Activated CD8-positive, alpha-beta memory T cell treated with anti-CD3 and anti-CD28 coated beads, Interleukin-2, amount 50 U/mL, for 24 hours (primary cell): ENCODE measurements around the gene SCN4B.
"Not testable (repeated sequence)": the region's sequence is repeated elsewhere in the genome, so short reads cannot be mapped to it uniquely, and the experiment has no call there.

Experiments
- DNase-seq: peaks from one replicate; pipeline ENCODE4 v3.0.0-alpha.2; 2020; ENCODE audit errors: extremely low read depth

The SCN4B gene

GRCh38 chr11:118152552-118153471 is at the start of gene SCN4B:
Gene SCN4B, minus strand, starts transcription at chr11:118152823. Its CDS starts 150 bp downstream, at chr11:118152673.
- DNase-seq = no peak

GRCh38 chr11:118201966-118202365 is 49.3 kb upstream of the SCN4B start:
- no peak for DNase-seq

DNA sequence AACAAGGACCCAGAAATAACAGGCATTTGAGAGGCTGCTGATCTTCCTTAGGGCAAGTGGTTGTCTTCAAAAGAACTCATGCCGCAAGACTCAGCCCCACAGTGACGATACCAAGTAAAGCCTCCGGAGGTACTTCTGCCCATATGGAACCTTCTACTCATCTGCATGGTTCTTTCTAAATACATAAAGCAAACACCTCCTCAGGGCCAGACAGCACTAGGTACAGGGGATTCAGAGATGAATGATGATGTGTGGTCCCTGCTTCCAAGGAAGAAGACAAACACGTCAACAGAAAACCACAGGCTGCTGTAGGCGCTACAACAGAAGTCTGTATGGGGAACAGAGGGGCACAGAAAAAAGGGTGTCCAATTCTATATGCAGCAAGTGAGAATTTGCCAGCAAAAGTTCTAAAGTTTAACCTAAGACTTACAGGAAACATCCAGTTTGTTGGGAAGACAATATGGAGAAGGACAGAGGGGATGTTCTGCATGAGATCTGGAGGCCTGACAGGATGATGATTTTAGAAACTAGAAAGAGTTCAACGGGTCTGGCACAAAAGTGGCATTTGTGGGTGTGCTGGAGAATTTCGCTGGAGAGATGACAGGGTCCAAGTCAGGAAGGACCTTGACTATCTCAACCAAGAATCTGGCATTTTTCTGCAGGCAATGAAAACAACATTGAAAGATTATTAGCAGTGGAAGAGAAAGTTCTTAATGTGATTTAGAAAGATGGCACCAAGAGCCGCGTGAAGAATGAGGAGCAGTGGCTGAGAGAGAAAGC is 48.5 kb upstream of the SCN4B start:
- peak; percentile 28 for DNase-seq

GRCh38 chr11:118200497-118200896 is 47.9 kb upstream of the SCN4B start:
- DNase-seq = no peak

DNA sequence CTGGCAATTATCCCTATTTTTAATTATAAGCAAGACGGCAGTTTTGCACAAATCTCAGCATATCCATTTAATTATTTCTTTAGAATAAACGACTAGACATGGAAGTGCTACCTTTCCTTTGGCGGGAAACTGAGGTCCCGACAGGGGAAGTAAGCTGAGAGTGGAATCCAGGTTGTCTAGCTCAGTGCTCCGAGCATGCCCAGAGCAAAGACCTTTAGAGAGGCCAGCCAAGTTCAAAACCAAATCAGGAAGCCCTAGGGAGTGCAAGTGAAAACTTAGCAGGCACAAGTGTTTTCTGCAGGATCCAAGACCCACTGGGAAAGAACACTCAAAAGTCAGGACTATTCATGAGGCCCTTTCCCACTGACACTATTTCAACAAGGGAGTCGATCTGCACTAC is 46.5 kb upstream of the SCN4B start:
- DNase-seq = no peak

GRCh38 chr11:118198370-118198769 is 45.7 kb upstream of the SCN4B start:
- peak; percentile 72 for DNase-seq

DNA sequence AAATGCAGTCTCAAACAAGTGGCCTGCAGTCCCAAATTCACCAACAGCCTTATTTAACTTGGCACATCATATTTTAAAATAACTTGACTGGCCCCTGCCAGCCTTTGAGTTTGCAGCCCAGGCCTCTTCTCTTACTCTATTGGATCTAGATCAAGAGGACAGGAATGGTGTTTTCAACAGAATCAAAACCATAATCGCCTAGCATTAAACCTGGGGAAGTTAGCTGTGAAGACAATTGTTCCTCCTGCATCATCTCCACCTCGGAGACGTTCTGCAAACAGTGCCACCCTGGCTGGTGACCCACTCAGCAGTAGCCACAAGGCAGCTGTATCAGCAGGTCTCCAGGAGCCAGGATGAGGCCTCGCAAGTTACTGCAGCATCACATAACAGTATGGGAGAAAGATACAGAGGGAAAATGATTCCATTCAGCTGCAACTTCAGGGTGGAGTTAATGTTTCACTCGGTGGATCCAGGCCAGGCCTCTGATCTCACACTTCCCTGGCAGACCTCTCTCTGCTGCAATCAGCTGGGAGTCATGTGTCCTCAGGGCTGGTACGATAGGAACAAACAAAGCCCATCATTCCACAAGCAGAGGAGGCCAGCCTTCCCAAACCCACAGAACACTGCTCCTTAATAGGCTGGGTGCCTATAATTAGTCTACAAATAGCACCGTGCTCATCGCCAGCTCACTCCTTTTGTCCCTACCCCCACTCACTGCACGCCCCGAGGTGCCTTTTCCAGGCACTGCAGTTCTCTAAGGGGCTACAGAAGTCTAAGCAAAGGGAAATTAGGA is 42.4 kb upstream of the SCN4B start:
- no peak for DNase-seq

DNA sequence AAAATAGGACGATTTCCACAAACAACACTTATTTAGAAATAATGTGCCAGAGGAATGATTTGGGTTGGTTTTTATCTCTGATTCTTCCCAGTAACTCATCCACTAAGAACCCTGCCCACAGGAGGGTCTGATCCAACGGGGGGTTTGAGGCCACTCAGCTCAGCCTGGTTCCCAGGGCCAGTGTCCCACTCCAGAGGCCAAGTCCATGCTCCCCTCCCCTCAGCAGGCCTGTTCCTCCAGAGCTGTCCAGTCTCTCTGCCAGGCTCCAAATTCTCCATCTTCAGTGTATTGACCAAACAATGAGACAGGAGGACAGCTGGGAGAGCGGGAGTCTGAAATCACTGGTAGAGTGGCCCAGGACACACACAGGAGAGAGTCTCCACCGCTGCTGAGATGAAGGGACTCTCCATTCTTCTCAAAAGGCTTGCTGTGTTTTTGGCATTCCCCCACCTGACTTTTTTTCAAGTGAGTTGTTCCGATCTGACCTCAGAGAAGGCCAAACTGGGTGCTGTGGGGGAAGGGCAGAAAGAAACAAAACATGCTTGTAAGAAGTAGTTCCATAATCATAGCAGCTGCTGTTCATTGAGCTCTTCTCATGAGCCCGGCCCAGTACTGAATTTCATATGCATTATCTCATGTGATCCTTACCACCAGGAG is 41.4 kb upstream of the SCN4B start:
- DNase-seq = no peak

GRCh38 chr11:118192817-118193216 is 40.2 kb upstream of the SCN4B start:
- DNase-seq = not testable (repeated sequence)

GRCh38 chr11:118190942-118191506 is 38.4 kb upstream of the SCN4B start:
- DNase-seq = not testable (repeated sequence)

DNA sequence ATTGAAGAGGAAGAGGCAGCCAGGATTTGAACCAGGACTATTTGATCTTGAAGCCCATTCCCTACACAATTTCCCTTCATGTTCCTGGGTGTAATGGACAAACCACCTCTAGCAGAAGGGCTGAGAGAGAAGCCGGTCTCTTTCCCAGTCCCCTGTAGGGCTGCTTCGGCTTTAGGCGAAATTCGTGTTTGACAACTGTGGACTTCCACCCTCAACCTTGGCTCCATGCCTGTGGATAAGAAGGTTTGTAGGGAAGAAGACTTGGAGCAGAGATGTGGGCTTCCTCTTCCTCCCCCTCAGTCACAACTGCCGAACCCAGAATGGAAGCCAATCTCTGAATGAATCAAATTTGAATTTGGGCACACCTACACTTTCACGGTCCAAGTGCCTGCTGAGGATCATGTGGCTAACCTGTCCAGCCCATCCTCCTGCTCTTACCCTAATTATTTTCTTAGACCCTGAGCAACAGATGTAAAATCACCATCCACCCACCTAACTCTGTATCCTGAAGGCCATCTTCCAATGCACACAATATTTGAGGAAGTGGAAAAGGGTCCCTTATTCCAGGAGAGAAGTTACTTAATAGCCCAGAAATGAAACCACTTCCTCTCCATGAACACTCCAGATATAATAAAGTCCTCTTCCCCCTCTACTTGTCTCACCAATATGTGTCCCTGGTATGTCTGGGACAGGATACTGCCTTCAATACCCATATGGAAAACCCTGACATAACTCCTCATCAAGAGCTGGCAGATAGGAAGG is 33.9 kb upstream of the SCN4B start:
- no peak for DNase-seq

- DNase-seq = no peak
These were observed 32.4 kb upstream of the SCN4B start for GRCh38 chr11:118184784-118185579.

- not testable (repeated sequence) for DNase-seq
These were observed 31.1 kb upstream of the SCN4B start for GRCh38 chr11:118183691-118184090.

DNA sequence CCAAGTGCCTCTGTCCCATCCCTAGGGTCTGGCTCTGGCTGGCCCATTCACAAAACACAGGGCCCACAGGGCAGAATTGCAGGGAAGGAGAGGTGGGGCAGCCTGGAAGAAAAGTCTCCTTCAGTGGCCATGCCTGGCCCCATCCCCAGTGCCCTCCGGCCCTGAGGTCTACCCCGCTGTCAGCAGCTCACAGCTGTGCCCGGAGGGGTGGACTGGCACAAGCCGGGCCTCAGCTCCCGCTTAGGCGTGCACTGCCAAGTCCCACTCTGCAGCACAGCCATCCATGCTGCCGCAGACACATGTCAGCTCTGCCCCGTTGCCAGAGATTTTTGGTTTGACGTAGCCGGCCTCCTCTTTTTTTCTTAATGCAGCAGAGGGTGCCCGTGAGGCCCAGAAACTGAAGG is 27.7 kb upstream of the SCN4B start:
- DNase-seq = no peak

DNA sequence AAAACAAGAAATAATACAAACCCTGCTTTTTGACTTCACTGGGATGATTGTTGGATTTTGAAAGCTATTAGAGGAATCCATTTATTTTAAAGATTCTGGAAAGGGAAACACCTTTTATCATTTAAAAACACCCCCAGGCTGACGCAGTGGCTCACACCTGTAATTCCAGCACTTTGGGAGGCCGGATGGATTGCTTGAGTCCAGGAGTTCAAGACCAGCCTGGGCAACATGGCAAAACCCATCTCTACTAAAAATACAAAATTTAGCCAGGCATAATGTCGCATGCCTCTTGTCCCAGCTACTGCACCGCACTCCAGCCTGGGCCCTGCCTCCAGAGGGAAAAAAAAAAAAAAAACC is 24.1 kb upstream of the SCN4B start:
- no peak for DNase-seq

GRCh38 chr11:118175993-118176777 is 23.6 kb upstream of the SCN4B start, which contains the start of gene SCN2B:
Gene SCN2B, minus strand, starts transcription at chr11:118176639. Its CDS starts 208 bp downstream, at chr11:118176431.
- DNase-seq = no peak

GRCh38 chr11:118175031-118175992 is 22.7 kb upstream of the SCN4B start:
- no peak for DNase-seq
